SK-MEL-5 (cell line): ENCODE results near the gene CENPM. TPM values are rescaled to one million over a fixed set of nuclear protein-coding genes. Genes with fewer than 3 reads are reported as not detected.

Experiments used
- DNase-seq: peaks from one replicate; pipeline ENCODE4 v3.0.0-alpha.2; 2016; ENCODE audit warnings: low read depth, low spot score
- in situ Hi-C: cut with HindIII; loops from 2 replicates; pipeline ENCODE4 v1.10.0; 2016; ENCODE audit warnings: low sequenced_read_pairs, high pct_unique_total_duplicates, low pct_unique_long_range_greater_than_20kb
- total RNA-seq: library from RNA; depleted of rRNA; stranded (reverse); fragments of >200 nt; shearing (Covaris generic); gene quantifications from 2 replicates; pipeline ENCODE4 v1.2.3, GENCODE V29; 2014

CENPM gene
- total RNA-seq, 1 experiment from 2014 or later, result 38.7 TPM

DNA sequence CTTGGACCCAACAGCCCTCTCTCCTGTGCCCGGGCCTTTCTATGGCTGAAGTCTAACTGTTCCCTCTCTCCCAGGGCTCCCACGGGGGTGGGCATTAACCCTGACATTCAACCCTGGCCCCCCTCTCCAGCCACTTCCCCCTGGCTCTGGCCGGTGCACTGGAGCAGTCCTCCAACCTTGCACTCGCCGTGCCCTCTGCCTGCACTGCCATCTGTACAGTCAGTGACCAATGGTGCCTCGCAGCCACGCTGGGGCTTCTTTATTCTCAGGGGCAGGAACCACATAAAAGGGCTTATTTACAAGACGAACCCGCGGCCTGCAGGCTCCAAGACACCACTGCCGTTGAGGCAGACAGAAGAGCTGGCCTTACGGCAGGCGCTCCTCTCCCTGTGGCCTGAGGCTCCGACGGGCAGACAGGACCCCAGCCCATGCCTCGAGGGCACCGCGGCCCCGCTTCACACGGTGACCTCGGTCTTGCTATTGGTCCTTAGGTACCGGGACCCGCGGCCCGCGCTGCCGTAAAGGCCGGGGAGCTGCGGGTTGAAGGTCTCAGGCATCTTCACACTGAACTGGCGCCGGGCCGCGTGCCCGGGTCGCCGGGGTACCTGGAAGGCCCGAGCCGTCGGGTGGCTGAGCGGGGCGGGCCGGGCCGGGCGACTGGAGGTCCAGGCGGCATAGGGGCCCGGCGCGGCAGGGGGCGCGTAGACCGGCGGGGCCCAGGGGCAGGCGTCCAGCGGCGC lies 37.5 kb downstream of the CENPM start:
- in situ Hi-C loops, result no loop called here
- DNase-seq, result no peak

- in situ Hi-C loops, result no loop called here
These were observed 38.3 kb downstream of the CENPM start for GRCh38 chr22:41908411-41909309.

DNA sequence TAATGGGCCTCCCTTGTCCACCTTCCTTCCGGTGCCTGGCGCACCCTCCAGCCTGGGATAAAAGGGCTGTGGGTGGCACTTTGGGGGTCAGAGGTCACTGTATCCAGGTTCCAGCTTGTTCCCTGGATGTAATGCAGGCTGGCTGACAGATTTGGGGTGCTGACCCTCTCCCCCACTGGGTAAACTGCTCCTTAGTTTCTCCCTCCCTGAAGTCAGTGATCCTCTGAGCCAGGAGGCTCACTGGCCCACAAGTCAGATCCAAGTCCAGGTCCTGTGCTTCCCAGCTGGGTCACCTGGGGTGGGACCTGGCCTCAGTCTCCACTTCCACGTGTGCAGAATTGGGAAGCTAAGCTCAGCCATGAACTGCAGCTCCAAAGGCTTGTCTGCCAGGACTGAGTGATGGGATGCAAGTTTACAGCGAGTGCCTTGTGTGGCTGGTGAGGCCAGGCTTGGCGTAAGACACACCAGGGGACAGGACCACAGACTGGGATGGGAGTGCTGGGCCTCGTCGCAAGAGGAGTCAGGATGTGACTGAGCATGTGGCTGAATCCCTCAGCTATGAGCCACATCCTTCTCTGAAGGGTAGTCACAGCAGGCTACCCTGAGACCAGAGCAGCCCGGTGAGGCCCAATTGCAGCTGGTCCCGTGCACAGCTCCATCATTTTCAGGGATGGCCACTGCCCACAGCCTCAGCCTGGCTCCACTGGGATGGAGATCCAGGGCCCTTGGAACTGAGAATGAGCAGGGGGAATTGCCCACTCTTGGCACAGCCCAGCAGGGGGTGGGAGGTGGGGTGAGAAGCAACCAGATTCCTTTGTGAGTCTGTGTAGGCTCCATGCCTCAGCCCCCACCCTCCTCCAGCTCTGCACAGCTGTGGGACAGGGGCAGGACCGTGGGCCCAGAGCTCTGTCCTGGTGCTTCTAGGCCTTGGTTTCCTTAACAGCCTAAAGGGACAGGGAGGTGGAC lies 39.2 kb downstream of the CENPM start:
- no peak for DNase-seq
- in situ Hi-C loops, result no loop called here

More at GRCh38 chr22:41908411-41909309, 38.3 kb downstream of the CENPM start:
- no peak for DNase-seq

DNA sequence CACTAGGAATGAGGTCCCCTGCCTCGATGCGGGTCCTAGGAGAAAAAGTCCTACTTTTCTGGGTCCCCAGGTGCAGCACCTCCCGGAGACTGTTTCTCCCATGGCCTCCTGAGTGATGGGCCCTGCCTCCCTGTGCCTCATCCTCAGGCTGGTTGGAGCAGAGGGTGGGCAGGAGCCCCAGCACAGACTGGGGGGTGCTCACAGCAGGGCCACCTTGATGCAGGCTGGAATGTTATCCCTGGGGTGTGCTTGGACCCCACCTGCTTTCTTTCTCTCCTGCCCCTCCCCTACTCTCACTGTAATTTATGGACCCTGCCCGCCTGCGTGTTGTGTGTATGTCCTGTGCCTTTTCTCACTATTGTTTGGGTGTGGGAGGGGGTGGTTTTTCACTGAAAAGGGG lies 40.1 kb downstream of the CENPM start:
- in situ Hi-C loops, result no loop called here
- DNase-seq, result no peak

DNA sequence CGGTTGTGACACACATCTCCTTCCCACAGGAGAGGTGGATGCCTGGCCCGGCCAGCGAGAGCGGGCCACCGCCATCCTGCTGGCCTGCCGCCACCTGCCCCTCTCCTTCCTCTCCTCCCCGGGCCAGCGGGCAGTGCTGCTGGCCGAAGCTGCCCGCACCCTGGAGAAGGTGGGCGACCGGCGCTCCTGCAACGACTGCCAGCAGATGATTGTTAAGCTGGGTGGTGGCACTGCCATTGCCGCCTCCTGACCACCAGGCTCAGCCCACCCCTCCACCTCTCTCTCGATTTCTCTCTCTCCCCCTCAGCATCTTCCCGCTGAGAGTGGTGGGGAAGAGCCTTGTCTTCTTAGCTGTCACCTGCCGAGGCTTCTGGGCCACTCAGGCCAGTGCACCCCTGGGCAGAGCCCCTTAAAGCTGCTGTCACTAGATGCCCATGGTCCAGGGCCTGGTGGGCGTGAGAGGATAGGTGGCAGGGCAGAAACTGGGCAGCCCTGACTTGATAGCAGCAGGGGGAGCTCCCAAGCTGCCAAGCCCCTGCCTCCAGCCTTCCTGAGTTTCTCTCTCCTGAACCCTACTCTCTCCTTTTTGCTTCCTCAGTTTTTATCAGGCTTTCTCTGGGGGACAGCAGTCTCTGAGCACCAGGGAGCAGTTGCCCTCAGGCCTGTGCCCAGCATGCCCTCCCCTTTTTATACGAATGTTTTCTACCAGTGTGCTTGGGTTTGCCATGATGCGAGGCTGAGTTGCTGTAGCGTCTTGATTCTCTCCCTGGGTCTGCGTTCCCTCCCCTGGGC lies 41.3 kb downstream of the CENPM start:
- DNase-seq, result no peak

GRCh38 chr22:41904450-41905410 lies 42.2 kb downstream of the CENPM start:
- no peak for DNase-seq
- in situ Hi-C loops, result no loop called here

More for the DNA sequence above, 41.3 kb downstream of the CENPM start:
- in situ Hi-C loops, result no loop called here

- in situ Hi-C loops, result no loop called here
- DNase-seq, result no peak
These were observed 44.0 kb downstream of the CENPM start for GRCh38 chr22:41902932-41903421.

GRCh38 chr22:41902016-41902415 lies 44.9 kb downstream of the CENPM start:
- in situ Hi-C loops, result no loop called here

GRCh38 chr22:41900652-41901312 lies 46.2 kb downstream of the CENPM start:
- in situ Hi-C loops, result no loop called here
- no peak for DNase-seq

More at GRCh38 chr22:41902016-41902415, 44.9 kb downstream of the CENPM start:
- DNase-seq, result no peak

GRCh38 chr22:41899992-41900651 lies 46.8 kb downstream of the CENPM start:
- in situ Hi-C loops, result no loop called here
- no peak for DNase-seq

GRCh38 chr22:41899110-41899509 lies 47.8 kb downstream of the CENPM start:
- DNase-seq, result no peak
- in situ Hi-C loops, result no loop called here

DNA sequence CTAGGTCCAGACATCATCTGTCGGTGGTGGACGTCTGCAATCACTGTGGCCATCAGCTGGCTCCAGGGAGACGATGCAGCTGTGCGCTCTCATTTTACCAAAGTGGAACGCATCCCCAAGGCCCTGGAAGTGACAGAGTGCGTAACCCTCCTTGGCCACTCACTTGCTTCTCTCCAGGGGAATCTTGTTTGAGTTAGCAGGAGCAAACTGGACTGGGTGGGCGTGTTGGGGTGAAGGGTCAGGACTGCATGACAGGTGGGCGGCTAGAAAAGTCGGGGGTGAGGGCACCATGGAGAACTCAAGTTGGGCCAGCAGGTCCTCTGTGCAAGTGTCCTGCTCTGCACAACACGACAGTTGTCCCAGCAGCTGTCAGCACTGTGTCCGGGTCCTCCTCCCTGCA lies 48.3 kb downstream of the CENPM start:
- DNase-seq, result no peak
- in situ Hi-C loops, result no loop called here

GRCh38 chr22:41893591-41894375 lies 53.2 kb downstream of the CENPM start:
- no peak for DNase-seq
- in situ Hi-C loops, result no loop called here

- in situ Hi-C loops, result no loop called here
- no peak for DNase-seq
These were observed 54.2 kb downstream of the CENPM start for GRCh38 chr22:41892721-41893120.
